ENCODE measurements around the gene OR8G1.

Gene OR8G1

GRCh38 chr11:124278261-124278660 is 37.4 kb downstream of the OR8G1 start:
- Histone ChIP-seq H3K27ac (ENCODE audit: low read length) (no peak overlapping the region), H3K36me3 (replicated peaks; ENCODE audit: low read depth, low read length) (no peaks in the 10 kb centered on the region), H3K9me3 (ENCODE audit: insufficient read depth, low read length) (no peaks in the 10 kb centered on the region)

GRCh38 chr11:124285610-124286344 is 44.9 kb downstream of the OR8G1 start:
- Histone ChIP-seq H3K4me1 (ENCODE audit: low read length) (no peaks in the 10 kb centered on the region), H2AFZ (ENCODE audit: low read depth, low read length) (no peak overlapping the region), H3K27me3 (ENCODE audit: low read depth, low read length) (no peaks in the 10 kb centered on the region), H3K36me3 (replicated peaks; ENCODE audit: low read depth, low read length) (no peaks in the 10 kb centered on the region), H3K9ac (ENCODE audit: low read length) (no peak overlapping the region), H4K20me1 (ENCODE audit: insufficient read depth, low read length) (no peaks in the 10 kb centered on the region), H3K27ac (ENCODE audit: low read length) (no peak overlapping the region), H3K4me2 (ENCODE audit: low read length) (no peak overlapping the region), H3K4me3 (ENCODE audit: low read length) (no peak overlapping the region), H3K79me2 (ENCODE audit: low read length) (no peaks in the 10 kb centered on the region), H3K9me3 (ENCODE audit: insufficient read depth, low read length) (no peaks in the 10 kb centered on the region)
- TF ChIP-seq EZH2phosphoT487 (IDR thresholded peaks at IDR 0.05; ENCODE audit: low read depth): no peak
- no peak for TF ChIP-seq CTCF (IDR thresholded peaks at IDR 0.05; ENCODE audit: low read depth, low read length)

More at GRCh38 chr11:124278261-124278660, 37.4 kb downstream of the OR8G1 start:
- TF ChIP-seq EZH2phosphoT487 (IDR thresholded peaks at IDR 0.05; ENCODE audit: low read depth) (no peak), CTCF (IDR thresholded peaks at IDR 0.05; ENCODE audit: low read depth, low read length) (no peak)
- H2AFZ ChIP-seq (ENCODE audit: low read depth, low read length): no peak overlapping the region
- no peak overlapping the region for H3K4me2 ChIP-seq (ENCODE audit: low read length)
- H3K27me3 ChIP-seq (ENCODE audit: low read depth, low read length): no peaks in the 10 kb centered on the region
- no peaks in the 10 kb centered on the region for H3K4me1 ChIP-seq (ENCODE audit: low read length)
- no peaks in the 10 kb centered on the region for H3K79me2 ChIP-seq (ENCODE audit: low read length)
- no peak overlapping the region for H3K9ac ChIP-seq (ENCODE audit: low read length)
- H3K4me3 ChIP-seq (ENCODE audit: low read length): no peak overlapping the region
- H4K20me1 ChIP-seq (ENCODE audit: insufficient read depth, low read length): no peaks in the 10 kb centered on the region

GRCh38 chr11:124294687-124295086 is 53.8 kb downstream of the OR8G1 start:
- no peaks in the 10 kb centered on the region for H3K27me3 ChIP-seq (ENCODE audit: low read depth, low read length)
- H3K9ac ChIP-seq (ENCODE audit: low read length): no peak overlapping the region
- TF ChIP-seq EZH2phosphoT487 (IDR thresholded peaks at IDR 0.05; ENCODE audit: low read depth): no peak
- no peak for TF ChIP-seq CTCF (IDR thresholded peaks at IDR 0.05; ENCODE audit: low read depth, low read length)
- H3K4me1 ChIP-seq (ENCODE audit: low read length): no peaks in the 10 kb centered on the region
- H3K79me2 ChIP-seq (ENCODE audit: low read length): no peaks in the 10 kb centered on the region
- H3K4me2 ChIP-seq (ENCODE audit: low read length): no peak overlapping the region
- no peak overlapping the region for H3K27ac ChIP-seq (ENCODE audit: low read length)
- no peaks in the 10 kb centered on the region for H3K9me3 ChIP-seq (ENCODE audit: insufficient read depth, low read length)
- no peak overlapping the region for H2AFZ ChIP-seq (ENCODE audit: low read depth, low read length)
- no peaks in the 10 kb centered on the region for H4K20me1 ChIP-seq (ENCODE audit: insufficient read depth, low read length)
- no peak overlapping the region for H3K4me3 ChIP-seq (ENCODE audit: low read length)
- H3K36me3 ChIP-seq (replicated peaks; ENCODE audit: low read depth, low read length): no peaks in the 10 kb centered on the region

- H3K4me3 ChIP-seq (ENCODE audit: low read length): no peak overlapping the region
- no peaks in the 10 kb centered on the region for H3K79me2 ChIP-seq (ENCODE audit: low read length)
- H3K4me2 ChIP-seq (ENCODE audit: low read length): no peak overlapping the region
- no peaks in the 10 kb centered on the region for H3K4me1 ChIP-seq (ENCODE audit: low read length)
- TF ChIP-seq EZH2phosphoT487 (IDR thresholded peaks at IDR 0.05; ENCODE audit: low read depth): no peak
- TF ChIP-seq CTCF (IDR thresholded peaks at IDR 0.05; ENCODE audit: low read depth, low read length): no peak
- H3K9ac ChIP-seq (ENCODE audit: low read length): no peak overlapping the region
- no peaks in the 10 kb centered on the region for H3K36me3 ChIP-seq (replicated peaks; ENCODE audit: low read depth, low read length)
- no peaks in the 10 kb centered on the region for H3K9me3 ChIP-seq (ENCODE audit: insufficient read depth, low read length)
- no peak overlapping the region for H2AFZ ChIP-seq (ENCODE audit: low read depth, low read length)
- no peak overlapping the region for H3K27ac ChIP-seq (ENCODE audit: low read length)
- H3K27me3 ChIP-seq (ENCODE audit: low read depth, low read length): no peaks in the 10 kb centered on the region
- no peaks in the 10 kb centered on the region for H4K20me1 ChIP-seq (ENCODE audit: insufficient read depth, low read length)
Measured at GRCh38 chr11:124296016-124296415, 55.1 kb downstream of the OR8G1 start.
